Stimulated activated CD4-positive, alpha-beta T cell treated with anti-CD3 and anti-CD28 coated beads, Interleukin-12 subunit alpha, Interleukin-12 subunit beta, amount 100 ng/mL, for 48 hours (primary cell): Measurements from ENCODE around the gene CEMIP.

Experiments used
- DNase-seq, 3 donors: peaks; one replicate each; pipeline ENCODE4 v3.0.0-alpha.2; 2020; ENCODE audit warnings: low read depth in 2 of 3, low spot score in 1 of 3

The CEMIP gene

DNA sequence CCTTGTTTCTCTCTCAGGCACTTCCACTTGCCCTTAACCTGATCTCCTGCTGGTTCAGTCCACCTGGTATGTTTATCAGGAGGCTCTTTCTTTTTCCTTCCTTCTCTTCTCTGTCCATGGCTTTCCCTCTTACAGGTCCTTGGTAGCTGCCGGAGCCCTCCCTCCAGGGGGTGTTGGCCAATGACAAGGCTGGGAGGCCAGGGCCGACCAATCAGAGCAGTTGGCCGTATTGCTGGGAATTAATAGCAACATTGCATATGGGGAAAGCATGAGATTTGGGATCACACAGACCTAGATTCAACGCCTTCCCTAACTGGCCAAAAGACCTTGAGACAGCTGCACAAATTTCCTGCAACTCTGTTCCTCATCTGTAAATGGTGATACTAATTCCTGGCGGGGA is 62.4 kb downstream of the CEMIP start:
- DNase-seq = no peak

DNA sequence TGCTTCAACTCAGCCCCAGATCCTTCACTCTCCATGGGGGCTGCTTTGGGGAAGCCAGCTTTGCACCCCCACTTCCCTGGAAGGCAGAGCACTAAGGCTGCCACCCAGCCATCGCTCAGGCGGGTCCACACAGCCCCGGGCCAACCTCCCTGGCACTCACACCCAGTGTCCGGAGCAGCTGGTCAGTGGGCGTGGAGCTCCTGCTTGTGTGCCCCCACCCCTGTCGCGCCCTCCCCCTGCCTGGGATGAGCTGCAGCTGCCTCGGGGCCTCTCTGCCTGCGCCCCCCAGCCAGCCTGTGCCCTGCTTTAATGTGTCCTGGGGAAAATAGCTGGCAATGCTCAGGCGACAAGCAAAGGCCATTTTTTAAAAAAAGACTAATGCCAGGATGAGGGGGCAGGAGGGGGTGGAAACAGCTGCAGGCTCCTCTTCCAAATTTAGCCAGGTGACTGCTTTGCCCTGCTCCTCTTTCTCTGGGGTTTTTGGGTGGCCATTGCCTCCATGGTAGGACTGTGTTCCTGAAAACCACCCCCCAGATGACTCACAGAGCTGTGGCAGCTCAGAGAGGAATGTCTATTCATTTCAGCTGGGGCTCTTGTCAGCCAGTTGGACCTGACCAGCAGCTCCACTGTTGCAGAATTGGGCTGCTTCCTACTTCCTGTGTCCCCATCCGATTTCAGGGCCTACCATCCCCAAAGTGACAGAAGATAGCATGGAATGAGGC is 65.0 kb downstream of the CEMIP start:
- no peak for DNase-seq

GRCh38 chr15:80846031-80846815 is 67.1 kb downstream of the CEMIP start:
- DNase-seq = no peak

DNA sequence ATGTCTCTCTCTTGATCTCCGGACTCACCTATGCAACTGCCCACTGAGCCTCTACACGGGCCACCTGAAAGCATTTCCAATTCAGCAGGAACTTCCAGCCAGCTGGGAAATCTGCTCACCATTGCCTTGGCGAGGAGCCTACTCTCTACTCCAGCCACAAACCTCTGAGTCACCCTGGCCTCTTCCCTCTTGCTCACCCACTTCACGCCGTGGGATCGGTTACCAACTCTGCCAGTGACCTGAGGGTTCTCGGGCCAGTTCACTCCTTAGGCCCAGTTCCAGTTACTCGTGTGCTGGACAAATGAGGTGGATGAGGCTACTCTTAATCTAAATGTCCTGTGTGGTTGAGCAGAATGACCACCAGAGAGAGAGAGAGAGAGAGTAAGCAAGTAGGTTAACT is 70.1 kb downstream of the CEMIP start:
- DNase-seq = no peak

DNA sequence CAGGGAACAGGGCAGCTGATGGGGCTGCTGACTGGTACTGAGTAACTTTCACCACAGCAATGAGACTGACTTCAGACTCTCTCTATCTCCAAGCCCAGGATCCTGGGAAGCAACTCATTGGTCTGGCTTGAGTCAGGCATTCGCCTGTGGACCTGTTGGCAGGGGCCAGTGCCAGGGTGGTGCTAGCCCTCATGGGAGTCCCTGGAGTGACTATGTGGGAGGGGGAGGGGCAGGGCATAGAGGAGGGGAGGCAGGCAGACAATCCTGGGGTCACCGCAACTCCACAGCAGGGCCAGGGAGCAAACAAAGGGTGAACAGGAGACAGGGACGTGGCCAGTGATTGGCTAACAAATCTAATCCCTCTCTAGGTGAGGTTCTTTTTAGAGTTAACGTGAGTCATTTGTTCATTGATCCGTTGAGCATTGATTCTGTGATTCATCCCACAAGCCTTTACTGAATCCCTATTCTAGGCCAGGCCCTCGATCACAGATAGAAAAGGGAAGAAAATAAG is 71.8 kb downstream of the CEMIP start:
- DNase-seq = no peak

- DNase-seq = no peak
Observed at GRCh38 chr15:80852676-80853075, 73.5 kb downstream of the CEMIP start.

DNA sequence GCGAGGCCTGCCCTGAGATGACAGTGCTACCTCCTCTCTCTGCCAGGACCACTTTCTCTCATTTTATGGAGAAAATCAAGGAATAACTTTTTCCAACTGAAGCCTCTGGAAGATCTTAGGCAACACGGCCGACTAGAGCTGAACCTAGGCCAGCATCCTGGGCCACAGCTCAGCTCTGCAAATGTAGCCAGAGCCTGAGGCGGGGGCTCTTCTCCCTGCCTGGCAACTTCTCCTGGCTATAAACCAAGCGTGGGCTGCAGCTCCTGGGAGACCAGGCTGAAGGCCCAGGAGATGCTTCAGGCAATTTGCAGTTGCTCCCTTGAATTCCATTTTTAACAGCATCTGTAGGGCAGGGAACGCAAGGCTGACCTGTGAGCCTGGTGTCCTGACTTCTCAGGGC is 74.9 kb downstream of the CEMIP start:
- DNase-seq = no peak

GRCh38 chr15:80855206-80855605 is 76.0 kb downstream of the CEMIP start:
- no peak for DNase-seq

DNA sequence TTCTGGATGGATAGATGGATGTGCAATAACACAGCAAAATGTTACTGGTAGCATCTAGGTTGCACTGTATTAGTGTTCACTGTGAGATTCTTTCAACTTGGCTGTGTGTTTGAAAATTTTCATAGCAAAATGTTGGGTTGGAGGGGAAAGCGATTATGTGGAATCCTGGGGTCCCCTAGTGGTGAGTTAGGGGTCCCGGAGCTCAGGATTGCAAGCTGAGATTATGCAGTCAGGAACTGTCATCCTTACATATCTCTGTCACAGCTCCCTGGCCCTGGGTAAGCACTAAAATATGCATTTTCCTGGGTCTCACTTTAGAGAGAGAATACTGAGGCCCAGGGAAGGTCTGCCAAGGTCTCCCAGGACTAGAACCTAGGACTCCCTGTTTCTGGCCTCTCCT is 77.2 kb downstream of the CEMIP start:
- no peak for DNase-seq

- no peak for DNase-seq
Observed at GRCh38 chr15:80856809-80857377, 77.7 kb downstream of the CEMIP start.

- DNase-seq = no peak
Observed at GRCh38 chr15:80861731-80862170, 82.6 kb downstream of the CEMIP start.

GRCh38 chr15:80864666-80865065 is 85.5 kb downstream of the CEMIP start:
- DNase-seq = no peak

DNA sequence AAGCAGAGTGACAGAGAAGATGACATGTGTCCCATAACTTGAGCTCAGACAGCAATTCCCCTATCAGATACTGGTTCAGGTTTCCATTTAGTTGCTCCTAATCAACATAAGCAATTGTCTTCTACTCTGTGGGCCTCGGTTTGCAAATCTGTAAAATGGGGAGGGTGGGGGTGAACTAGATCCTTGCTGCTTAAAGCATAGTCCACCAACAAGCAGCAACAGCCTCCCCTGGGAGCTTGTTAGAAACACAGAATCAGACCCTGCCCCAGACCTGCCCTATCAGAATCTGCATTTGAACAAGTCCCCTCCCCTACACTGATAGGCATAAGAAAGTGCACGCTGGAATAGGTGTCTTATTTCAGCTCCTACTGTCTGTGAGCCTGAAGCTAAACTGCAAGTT is 87.8 kb downstream of the CEMIP start:
- DNase-seq = no peak

DNA sequence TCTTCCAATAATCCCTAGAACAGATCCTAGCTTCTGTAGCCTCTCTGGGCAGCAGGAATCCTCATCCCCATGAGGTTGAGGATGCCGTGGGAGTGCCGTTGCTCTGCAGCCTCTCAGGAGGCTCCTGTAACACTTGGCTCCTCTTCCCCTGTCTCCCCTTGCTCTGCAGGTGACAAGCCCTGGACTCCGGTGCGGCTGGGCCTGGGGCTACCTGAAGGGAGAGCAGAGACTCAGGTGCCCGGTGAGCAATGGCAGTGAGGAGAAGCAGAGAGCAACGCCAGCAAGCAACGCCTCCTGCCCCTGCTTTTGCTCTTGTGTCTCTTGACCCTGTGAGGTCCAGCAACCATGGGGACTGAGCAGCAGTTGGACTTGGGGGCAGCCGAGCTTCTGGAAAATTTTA is 91.2 kb downstream of the CEMIP start:
- DNase-seq = no peak

DNA sequence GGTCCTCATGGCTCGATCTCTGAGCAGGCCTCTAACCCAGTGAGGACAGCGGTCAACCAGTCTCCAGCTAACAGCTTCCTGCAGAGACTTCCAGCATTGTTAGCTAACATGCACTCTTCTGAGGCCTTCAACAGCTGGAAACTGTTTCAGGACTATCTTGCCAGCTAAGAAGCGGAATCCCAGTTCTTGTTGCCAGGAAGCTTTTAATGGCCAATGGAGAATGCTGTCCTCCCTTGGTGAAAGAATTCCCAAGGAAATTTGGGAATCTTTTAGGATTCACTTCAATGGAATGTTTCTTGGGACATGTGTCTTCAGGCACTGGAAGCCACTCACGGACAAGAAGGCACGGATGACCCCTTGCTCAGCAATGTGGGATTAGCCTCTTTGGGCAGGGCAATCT is 91.7 kb downstream of the CEMIP start:
- no peak for DNase-seq

DNA sequence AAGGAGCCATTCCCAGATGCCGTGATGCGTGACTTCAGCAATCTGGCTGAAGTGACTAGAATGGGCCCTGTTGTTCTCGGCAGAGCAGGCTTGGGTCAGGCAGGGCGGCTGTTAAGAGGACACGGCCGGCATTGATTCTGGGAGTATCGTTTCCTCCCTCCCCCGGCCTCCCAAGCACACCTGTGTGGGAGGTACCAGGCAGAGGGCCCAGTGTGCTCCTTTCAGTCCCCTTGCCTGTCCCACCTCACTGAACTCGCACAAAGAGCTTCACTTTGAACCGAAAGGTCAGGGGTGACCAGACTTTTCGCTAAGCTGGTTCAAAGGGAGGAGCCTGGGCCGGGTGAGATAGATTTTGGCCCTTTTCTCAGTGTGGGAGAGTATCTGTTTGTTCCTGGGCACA is 92.7 kb downstream of the CEMIP start:
- no peak for DNase-seq

GRCh38 chr15:80873366-80873952 is 94.3 kb downstream of the CEMIP start:
- DNase-seq = no peak

DNA sequence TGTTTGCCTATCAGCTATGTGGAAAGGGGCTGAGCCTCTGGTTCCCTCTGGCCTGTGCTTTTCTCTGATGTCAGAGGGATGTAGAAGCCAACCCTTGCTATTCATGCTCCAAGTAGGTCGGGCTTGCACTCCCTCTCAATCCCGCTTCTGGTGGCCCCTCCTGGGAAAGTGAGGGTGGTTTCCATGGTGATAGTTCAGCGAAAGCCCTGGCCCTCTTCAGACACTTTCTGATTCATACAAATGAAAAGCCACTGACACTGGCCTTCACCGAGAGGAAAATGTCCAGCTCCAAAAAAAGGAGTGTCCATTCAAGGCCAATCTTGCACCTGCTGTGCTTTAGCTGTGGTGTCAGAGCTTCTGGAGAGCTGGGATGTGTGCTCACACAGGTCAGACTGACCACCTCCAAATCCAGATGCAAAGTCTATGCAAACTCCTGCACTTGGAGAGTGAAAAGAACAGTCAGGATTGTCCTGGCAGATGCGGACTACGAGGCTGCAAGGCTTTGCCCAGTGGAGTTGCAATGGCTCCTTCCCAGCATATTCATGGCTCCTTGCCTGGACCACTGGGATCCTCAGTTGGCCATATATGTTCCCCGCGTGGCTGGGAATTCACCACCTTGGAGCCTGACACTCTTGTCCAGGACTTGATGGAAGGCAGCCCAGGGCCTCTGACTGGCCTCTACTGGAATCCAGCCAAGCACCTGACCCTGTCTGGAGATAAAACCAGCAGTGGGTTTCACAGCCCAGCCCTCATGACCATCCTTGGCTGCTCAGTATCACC is 96.6 kb downstream of the CEMIP start:
- no peak for DNase-seq

DNA sequence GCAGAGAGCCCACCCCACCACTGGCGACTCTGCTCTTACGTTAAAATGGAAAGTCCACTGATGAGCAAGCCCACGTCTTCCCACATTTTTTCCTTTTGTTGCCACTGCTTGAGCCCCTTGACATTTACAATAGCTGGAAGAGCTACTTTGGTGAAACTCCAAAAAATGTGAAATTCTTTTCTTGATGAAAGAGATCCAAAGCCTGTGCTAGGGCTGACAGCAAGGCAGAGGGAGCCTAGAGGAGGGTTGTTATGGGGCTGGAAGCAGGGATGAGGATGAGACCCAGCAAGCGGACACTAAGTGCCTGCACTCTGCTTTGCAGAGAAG is 97.1 kb downstream of the CEMIP start:
- no peak for DNase-seq

GRCh38 chr15:80878242-80878866 is 99.2 kb downstream of the CEMIP start:
- no peak for DNase-seq

DNA sequence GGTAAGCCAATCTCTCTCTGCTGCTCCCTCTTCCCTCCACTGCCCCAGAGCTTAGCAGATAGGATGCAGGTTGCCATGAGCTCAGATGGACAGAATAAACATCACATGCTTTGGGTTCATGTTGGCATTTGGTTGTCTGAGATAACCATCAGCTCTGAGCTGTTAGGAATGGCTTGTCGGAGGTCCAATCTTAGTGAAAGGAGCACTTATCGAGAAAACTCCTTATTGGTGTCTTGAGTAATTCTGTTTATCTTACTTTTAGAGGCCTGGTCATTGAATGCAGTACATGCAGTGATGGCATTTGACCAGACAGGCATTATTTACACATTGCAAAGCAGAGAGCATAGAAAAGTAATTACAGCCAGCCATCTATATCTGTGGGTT is 99.7 kb downstream of the CEMIP start:
- DNase-seq = no peak
